HG02970 (cell line): ENCODE measurements around the gene PLCL2.

Experiments used
- ATAC-seq: cut with Tn5 transposase; IDR thresholded peaks from one replicate; pipeline ENCODE4 v1.9.1; 2021; ENCODE audit warnings: mild to moderate bottlenecking, moderate library complexity, moderate number of reproducible peaks; ENCODE audit not compliant: unreplicated experiment, low FRiP score

Gene PLCL2

DNA sequence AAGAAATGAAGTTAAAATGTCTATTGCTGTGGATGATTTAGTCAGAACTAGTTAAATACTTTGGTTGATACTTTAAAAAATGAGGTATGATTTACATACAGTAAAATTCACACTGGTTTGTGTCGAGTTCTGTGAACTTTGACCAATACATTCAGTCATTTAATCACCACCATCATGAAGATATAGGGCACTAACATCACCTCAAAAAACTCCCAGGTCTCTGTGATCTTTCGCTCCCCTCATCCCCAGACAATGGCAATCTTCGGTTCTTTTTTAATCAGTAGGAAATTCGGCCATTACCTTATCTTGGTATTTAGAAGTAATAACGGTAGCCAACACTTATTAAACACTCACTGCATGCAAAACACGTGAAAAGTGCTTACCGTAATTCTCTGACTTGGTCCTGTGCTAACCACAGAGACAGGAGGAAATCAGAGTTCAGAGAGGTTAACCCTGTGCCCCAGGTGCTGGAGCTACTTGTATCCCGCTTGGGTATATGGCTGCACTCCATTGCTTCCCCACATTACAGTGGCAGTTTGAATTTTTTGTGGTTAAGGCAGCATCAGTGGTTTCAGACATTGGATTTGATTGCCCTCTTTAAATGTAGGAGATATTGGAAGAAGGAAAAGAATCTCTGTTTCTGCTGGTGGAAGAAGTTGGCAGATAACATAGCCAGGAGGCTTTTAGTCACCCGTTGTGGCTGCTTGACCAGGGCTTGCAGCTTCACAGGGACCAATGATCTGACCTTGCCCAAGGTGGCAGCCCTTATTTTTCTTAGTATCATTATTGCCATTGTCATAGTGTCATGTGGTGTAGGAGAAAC lies 4.2 kb downstream of the PLCL2 start:
- no peak for ATAC-seq

DNA sequence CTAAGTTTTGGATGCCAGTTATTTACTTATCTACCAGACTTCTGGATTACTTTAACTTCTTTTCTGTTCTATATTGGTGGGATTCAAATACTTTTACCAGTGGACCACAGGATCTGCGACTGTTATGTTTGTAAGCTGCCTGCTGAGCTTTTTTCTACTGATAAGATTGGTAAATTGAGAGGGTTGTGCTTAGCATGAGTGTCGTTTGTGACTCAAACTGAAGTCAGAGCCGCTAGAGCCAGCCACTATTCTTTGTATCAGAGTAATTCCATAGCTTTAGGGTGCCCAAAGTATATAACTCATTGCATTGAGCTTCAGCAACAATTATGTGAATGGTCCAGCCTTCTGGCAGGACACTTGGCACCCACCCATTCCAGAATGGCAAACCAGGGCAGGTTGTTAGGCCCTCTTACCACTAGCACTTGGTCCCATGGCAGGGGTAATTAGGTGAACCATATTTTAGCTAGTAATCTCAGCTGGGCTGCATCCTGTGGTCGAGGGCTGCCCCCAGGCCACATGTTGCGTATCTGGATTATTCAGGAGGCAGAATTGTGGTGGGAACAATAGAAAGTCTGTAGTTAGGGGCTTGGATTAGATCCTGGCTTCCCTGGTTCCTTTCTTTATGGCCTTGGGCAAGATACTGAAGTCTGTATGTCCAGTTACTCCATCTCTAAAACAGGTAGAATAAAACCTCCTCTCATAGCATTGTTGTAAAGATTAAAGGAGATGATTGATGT lies 6.0 kb downstream of the PLCL2 start:
- ATAC-seq, result no peak

DNA sequence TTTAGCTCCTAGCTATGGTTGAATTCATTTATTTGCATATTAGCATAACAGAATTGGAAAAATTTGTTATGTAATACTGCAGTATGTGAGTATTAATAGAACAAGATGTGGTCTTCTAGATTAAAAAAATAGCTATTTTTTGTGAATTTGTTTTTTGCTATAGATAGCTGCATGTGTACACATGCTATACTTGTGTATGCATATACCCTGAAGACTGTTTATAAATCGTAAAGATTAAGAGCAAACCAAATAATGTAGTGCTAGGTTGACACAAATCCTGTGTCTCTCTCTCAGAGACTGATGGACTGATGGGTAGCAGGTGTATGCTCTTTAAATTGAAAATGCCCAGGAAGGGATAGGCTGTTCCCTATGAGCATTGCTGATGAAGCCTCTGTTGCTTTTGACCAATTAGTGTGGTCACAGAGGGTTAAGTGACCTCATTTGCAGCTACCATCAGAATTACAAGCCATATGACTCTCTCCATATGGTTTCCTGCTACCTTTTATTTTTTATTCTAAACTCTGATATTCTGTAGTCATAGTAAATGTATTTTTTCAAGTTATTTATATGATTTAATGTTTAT lies 9.0 kb downstream of the PLCL2 start:
- ATAC-seq, result no peak

DNA sequence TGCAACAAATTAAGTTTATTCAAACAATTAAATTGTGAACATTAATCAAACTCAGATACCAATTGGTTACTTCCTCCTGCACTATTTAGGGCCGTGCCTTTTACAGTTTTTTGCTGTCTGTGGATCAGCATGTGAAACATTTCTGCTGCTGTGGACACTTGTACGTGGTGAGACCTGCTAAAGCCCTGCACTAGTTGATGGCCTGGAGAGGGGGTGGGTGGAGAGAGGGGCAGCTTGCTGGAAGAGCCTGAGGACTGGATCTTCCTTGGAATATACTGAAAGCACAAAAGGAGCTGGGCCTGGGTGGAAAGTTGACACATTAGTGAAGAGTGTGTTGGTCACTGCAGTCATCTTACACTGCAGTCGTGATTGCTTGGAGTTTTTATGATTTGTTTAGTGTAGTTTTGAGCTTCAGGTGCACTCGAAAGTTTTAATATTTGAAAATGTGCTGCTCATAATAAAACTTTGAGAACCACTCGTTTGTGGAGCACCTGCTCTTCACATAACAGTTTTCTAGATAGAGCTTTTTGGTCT lies 11.4 kb downstream of the PLCL2 start:
- ATAC-seq, result no peak

DNA sequence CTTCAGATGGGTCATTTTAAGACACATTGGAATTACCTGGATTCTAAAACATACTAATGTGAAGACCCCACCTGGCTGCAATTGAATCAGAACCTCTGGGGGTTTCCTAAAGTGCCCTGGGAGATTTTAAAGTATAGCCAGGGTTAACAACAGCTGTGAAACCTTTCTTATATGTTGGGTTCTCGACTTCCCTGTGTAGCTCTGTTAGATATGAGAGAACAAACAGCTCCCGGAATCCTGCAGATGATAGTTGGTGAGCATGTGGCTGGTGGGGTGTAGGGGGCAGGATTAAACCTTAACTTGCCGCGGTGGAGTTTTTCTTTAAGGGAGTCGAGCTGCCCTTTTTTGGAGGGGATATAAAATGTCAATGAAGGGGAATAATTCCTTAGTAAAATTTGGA lies 12.1 kb downstream of the PLCL2 start:
- ATAC-seq, result no peak

DNA sequence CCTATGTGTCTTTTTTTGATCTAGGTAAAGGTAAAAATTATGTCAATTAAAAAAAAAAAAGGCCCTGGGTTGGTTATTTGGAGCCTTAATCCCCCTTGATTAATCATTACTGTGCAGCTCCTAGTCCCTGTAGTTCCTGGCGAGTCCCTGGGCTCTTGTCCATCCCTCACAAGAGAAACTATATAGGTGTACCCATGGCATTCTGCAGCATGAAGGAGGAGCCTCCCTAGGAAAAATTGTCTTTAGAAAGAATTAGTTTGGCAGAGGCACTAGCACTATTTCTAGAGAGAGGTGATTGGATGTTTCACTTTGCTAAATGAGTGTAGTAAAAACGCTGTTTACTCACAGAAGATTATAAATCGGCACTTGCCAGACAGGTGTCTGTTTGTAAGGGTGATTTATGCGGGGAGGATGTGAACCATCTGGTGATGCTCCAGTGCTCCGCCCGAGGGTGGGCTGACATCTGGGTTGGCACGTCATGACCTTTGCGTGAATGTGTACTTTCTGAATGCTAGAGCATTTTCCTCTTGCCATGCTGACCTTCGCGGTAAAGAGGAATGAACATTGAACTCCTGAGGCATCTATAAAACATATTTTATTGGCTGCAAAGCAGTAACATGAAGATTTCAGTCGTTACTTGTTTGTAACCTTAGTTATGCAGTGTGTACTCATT lies 12.6 kb downstream of the PLCL2 start:
- peak; percentile 61 for ATAC-seq

DNA sequence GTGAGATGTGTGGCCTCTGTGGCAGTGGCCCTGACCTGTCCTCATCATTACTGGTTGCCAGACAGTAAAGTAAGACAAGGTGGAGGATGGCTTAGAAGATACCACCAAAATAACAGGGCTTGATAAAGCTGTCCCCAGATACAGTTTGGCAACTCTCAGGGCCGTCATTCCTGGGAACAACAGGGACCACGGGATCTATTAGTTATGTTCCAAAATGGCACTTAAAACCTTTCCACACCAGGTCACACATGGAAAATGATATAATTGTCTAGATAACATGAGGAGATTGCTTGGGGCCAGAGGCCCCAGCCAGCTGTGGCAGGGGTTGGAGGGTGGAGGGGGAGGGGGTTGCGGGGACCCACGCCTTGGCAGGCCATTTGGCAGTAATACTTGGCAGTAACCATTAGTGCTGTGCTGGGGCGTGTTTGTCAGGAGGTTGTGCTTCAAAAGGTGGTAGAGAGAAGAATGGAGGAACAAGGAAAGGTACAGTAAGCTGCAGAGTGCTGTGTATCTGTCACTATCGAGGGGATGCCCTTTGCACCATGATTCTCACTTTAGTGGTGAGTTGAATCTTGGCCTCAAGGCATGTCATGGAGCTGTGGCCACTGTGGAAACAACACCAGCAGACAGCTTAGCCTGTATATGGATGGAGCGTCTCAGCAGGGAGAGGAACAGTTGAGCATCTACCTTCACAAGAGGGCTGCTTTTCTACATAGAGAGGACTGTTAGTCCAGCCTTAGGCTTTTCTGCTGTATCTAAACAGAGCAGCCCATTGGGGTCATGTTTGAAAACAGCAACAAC lies 14.0 kb downstream of the PLCL2 start:
- no peak for ATAC-seq

DNA sequence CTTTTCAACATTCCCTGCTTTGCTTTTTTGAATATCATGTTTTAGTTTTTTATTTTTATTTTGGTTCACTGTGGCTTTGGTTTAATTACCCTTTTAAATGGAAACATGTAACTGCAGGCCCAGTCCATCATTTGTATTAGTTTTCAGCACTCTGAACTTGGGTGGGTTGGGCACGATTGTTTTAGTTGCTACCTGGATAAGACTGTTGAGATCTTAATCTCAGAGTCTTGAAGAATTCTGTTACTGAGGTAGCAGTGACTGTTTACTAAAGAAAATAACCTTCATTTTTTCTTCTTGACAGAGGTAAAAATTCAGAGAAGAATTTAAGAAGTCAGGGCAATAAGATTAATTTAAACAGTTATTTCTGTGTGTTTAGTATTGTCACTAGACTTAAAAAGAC lies 15.2 kb downstream of the PLCL2 start:
- no peak for ATAC-seq

DNA sequence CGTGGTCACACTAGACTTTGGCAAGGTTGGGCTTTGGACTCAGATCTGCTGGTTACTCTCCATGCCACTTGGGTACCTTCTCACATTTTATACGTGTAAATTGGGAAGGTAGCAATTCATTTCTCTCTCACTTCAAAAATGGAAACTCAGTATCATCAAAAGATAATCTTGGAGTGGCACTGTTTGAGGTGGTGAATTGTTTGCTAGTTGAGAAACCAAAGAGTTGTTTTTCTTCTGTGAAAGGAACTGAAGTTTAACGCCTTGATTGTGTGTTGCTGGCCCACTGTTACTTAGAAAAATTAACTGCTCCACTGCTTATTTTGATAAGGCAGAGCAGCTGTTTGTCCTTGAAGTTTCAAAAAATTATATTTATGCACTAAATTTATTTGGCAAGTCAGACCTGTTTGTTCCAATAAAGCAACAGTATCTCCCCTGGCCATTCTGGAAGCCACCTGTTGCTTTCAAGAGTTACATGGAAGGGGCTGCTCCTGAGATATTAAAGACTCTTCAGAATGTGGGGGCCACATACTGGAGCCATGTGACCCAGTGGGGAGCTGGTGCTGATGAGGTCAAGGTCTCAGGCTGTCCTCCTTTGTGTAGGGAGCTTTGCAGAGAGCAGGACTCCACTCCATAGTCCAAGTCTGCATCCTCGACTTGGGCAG lies 16.2 kb downstream of the PLCL2 start:
- no peak for ATAC-seq

DNA sequence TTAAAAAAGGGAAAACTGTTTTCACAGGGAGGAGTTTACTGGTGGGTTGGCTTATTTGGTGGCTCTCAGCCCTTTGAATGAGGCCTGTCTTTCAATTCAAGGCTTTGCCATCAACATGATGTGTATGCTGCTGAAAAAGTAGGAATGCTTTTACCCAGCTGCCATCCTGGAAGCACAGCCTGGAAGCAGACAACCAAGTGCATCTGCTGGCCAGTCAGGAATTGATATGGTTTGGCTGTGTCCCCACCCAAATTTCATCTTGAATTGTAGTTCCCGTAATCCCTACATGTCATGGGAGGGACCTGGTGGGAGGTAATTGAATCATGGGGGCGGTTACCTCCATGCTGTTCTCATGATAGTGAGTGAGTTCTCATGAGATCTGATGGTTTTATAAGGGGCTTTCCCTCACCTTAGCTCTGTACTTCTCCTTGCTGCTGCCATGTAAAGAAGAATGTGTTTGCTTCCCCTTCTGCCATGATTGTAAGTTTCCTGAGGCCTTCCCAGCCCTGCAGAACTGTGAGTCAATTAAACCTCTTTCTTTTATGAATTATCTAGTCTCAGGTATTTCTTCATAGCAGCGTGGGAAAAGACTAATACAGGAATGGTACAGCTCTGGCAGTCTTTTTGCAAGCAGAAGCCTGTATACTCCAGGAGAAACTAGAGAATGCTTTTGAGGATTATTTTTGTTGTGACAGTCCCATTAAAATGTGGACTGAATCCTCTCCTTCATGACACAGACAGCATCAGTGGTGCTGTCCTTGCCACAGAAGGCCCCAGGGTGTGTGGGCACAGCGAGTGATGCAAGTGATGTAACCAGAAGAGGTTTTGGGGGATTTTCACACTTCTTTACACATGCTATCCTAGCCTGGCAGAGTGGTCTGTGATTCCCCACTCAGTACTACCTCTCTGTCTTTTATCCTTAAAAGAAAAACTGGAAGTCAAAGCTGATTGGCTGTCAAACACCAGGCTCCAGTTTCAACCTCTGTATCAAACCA lies 20.0 kb downstream of the PLCL2 start:
- no peak for ATAC-seq

DNA sequence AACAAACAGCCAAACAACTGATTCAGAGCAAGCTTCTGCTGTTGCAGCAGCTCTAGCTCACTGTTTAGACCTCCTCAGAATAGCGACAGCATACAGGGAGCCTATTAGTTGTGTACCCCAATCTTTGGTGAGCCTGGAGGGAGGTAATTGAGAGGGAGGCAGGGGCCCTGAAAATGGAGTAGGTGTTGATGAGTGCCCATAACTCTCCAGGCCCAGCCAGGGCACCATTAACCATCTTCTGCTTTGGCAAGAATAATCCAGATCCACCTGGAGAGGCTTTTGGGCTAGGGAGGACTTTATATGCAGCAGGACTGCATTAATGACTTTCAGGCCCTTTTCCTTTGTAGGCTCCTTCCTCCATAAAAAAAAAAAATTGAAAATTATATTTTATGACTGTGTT lies 20.9 kb downstream of the PLCL2 start:
- no peak for ATAC-seq

DNA sequence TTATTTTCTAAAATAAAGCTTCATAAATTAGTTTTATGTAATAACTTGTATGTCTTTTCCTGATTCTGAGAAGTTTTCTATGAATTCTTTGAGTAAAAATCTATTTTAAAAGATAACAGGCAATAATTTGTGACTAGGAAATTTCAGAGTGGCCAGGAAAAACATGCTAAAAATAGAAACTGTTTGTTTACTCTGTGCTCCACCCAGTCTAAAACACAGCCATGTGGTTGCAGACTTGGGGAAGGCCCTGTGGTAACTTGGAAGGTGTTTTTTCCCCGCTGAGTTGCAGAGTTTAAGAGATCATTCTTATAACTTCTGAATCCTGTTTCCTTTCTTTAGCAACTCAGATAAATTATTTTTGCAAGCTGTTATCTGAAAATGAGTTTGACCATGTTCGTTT lies 21.9 kb downstream of the PLCL2 start:
- ATAC-seq, result no peak

DNA sequence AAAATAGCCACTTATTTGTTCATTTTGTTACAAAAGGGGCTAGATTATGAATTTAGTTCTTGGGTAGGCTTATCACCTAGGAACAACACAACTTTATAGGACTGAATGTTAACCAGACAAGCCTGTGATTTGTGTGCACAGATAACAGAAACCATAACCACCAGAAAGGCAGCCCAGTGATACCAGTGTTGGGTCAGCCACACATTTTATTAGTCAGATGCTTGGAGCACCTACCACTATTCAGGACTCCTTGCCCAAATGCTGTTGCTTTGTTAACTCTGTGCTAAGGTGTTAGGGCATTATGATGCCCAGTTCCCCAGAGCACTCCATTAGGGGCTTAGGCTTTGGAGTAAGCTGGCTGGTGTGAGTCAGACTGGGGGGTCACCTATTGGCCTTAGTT lies 22.5 kb downstream of the PLCL2 start:
- ATAC-seq, result no peak

DNA sequence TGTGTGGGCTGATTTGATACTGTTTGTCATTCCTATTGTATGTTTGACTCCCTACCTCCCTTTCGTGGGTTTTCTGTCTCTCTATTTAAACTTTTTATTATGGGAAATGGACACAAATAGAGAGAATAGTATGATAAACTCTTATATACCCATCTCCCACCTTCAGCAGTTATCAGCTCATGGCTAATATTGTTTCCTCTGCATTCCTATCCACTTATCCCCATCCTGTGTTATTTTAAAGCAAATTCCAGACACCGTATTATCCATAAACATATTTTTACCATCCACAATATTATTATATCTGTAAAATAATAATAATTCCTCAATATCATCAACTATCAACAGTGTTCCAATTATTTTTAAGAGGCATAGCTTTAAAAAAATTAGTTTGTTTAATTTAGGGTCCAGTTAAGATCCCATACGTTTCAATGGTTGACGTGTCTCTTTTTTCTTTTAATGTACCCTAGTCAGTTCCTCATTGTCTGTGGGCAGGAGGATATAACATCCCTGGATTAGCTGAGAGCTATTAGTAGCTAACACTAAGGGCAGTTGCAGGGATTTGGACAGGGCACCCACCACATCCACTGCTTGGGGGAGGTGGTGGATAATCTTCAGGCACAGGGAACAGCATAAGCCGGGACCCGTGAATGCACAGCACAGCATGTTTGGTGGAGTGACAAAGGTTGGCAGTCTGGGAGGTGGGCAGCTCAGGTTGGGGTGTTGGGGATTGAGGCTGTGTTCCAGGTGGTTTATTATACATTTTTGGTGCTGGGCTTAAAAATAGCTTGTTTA lies 23.5 kb downstream of the PLCL2 start:
- ATAC-seq, result no peak

DNA sequence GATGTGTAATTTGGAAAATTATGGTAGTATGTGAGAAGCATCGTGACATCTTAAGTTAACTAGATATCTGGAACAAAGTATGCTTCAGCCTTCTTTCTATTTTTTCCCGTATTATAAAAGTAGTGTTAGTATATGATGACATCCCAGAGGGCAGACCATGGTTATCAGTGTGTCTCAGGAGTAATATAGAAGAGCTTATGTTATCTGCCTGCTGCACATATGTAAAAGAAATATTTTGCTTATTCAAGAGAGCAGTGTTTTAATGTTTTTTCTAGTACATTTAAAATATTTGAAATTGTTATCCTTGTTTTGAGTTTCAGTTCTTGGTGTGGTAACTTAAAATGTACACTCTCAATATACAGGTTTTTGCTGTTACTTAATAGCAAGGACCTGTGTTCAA lies 24.1 kb downstream of the PLCL2 start:
- ATAC-seq, result no peak

DNA sequence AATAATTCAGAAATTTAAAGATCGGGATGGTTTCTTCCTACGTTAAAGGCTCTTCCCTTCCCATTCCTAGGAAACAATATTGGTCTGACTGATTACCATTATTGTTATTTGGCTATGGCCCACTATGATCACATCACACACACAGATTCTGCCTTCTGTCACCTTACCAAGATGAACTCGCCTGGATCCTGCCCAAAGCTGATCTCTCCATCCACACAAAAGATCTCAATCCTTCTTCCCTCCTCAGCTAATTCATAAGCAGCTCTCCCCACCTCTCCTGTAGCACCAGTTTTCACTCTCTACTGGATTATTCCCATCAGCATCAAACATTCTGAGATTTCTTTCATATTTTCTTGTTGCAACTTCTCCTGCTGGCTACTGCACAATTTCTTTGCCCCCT lies 25.0 kb downstream of the PLCL2 start:
- no peak for ATAC-seq

DNA sequence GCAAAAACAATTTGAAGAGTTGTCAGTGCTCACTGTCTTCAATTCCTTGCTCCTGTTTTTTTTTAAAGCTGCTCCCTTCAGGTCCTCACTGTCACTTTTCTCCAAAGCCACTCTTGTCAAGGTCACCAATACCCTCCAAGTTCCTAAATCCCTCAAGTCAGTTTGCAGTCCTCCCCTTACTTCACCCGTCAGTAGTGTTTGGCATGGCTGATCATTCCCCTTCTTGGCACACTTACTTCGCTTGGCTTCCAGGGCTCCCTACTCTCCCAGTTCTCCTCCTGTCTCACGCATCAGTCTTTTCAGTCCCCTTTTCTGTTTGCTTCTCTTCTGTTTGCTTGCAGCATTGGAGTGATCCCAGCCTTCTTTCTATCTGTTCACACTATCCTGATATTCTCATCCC lies 25.5 kb downstream of the PLCL2 start:
- ATAC-seq, result no peak

DNA sequence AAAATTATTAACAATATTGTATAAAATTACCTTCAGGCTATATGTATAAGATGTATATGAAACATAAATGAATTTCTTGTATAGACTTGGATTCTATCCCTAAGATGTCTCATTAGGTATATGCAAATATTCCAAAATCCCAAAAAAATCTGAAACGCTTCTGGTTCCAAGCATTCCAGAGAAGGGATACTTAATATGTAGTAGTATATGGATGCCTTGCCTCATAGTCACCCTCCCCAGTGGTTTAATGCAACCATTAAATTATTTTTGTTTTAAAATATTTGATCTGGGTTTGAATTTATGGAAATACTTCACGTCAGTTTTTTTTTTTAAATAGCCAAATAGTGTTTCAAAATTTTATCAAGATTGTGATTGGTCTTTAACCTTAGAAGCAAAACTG lies 27.2 kb downstream of the PLCL2 start:
- no peak for ATAC-seq
